ENCODE measurements around the gene INSIG2. TPM values are rescaled to one million over a fixed set of nuclear protein-coding genes. Genes with fewer than 3 reads are reported as not detected.
A peak's percentile ranks its signal among the peaks of the same experiment; 100 is the strongest.

INSIG2 gene
- total and polyA plus RNA-seq, 12 donors, result 5.6 to 19.3 (median 13.5) TPM

DNA sequence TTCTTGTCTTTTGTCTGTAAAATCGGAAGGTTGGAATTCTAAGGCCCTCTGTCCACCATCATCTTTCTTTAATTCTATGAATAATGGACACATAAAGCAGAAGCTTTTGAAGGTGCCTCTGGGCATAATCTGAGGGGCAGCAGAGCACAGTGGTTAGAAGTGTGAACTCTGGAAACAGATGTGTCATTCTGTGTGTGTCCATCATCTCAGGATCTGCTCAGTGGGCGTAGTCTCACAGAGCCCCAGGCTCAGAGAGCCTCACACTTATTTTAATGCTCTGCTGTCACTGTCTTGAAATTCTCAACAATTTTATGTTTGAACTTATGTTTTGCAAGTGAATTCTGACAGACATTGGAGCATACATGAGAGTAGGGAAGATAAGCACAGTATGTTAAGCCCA lies 43.4 kb upstream of the INSIG2 start:
- H3K4me1 ChIP-seq, result peaks cover 0 to 15% (median 0%) of the 10 kb centered on the region in 9 donors
- peaks cover 0 to 81% (median 50%) of the 10 kb centered on the region in 7 donors for H3K27me3 ChIP-seq
- H3K4me3 ChIP-seq, result no peak overlapping the region
- TF ChIP-seq, protein P1, sequence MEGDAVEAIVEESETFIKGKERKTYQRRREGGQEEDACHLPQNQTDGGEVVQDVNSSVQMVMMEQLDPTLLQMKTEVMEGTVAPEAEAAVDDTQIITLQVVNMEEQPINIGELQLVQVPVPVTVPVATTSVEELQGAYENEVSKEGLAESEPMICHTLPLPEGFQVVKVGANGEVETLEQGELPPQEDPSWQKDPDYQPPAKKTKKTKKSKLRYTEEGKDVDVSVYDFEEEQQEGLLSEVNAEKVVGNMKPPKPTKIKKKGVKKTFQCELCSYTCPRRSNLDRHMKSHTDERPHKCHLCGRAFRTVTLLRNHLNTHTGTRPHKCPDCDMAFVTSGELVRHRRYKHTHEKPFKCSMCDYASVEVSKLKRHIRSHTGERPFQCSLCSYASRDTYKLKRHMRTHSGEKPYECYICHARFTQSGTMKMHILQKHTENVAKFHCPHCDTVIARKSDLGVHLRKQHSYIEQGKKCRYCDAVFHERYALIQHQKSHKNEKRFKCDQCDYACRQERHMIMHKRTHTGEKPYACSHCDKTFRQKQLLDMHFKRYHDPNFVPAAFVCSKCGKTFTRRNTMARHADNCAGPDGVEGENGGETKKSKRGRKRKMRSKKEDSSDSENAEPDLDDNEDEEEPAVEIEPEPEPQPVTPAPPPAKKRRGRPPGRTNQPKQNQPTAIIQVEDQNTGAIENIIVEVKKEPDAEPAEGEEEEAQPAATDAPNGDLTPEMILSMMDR (IDR thresholded peaks at IDR 0.05), result no peak
- intact Hi-C loops (cut with DNase I), result loop anchor here in 8 of 10 donors (5.0 to 10.0 kb wide), 6 partner anchors 140 to 822 kb away; no protein-coding TSS in a partner anchor
- ATAC-seq (no peak), DNase-seq (no peak)
- 83 to 88% methylated on average over 2 of the region's 2 CpGs for WGBS, 2 donors
- H3K9me3 ChIP-seq, result no peaks in the 10 kb centered on the region
- no peaks in the 10 kb centered on the region for H3K36me3 ChIP-seq
- H3K27ac ChIP-seq, result no peak overlapping the region

DNA sequence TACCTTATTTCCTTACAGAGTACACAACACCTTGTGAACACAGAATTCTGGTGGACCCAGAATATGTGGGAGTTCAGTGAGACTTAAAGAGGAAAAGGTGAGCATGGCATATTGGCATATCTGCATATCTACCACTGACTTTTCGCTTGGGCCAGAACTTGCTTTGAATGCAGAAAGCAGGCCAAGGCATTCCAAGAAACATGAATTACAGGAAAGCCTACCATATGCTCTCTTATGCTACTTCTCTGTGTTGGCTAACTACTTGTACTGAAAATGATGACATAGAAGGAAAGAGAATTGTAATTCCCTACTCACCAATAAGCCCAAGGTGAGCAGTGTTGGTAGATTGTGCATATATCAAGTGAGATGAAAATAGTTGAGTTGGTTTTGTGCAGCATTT lies 43.0 kb upstream of the INSIG2 start:
- WGBS, 2 donors, result 82% methylated on average over 1 of the region's 1 CpG
- TF ChIP-seq, protein P1 (IDR thresholded peaks at IDR 0.05), result no peak
- peaks cover 0 to 20% (median 0%) of the 10 kb centered on the region in 9 donors for H3K4me1 ChIP-seq
- DNase-seq, result no peak
- no peaks in the 10 kb centered on the region for H3K9me3 ChIP-seq
- no peak for ATAC-seq
- H3K27me3 ChIP-seq, result peaks cover 0 to 81% (median 53%) of the 10 kb centered on the region in 7 donors
- H3K36me3 ChIP-seq, result no peaks in the 10 kb centered on the region
- no peak overlapping the region for H3K4me3 ChIP-seq
- intact Hi-C loops (cut with DNase I), result loop anchor here in 8 of 10 donors (5.0 to 10.0 kb wide), 6 partner anchors 140 to 822 kb away; no protein-coding TSS in a partner anchor
- no peak overlapping the region for H3K27ac ChIP-seq

DNA sequence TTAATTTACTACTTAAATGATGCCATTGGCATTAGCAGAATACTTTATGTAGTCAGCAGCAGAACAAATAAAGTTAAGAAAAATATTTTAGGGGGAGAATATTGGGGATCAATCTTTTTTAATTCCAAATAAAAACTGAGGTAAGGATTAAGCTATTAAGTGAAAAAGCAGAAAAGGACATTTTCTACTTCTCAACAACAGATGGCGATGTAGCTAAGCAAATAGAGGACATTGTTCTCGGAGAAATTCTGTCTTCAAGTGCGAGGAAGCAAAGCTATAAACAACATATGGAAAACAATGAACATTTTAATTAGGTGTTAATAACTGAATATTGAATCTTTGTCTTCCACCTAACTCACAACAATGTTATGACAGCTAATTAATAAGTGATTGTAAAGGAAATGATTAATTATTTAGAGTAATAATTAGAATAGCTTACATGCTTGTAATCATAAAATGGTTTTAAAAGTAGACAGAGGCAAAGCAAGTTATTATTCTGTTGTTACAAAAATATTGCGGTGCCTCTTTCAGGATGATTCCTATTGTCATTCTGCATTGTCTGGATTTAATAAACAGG lies 41.5 kb upstream of the INSIG2 start:
- H3K27ac ChIP-seq, result no peak overlapping the region
- no peaks in the 10 kb centered on the region for H3K9me3 ChIP-seq
- TF ChIP-seq, protein P1 (IDR thresholded peaks at IDR 0.05), result peak in 8 of 9 donors; percentile 35 to 77 (median 64)
- H3K36me3 ChIP-seq, result no peaks in the 10 kb centered on the region
- H3K4me1 ChIP-seq, result peaks cover 0 to 22% (median 0%) of the 10 kb centered on the region in 9 donors
- 5 to 7% methylated on average over 4 of the region's 4 CpGs for WGBS, 2 donors
- DNase-seq (no peak), ATAC-seq (no peak)
- no peak overlapping the region for H3K4me3 ChIP-seq
- intact Hi-C loops (cut with DNase I), result loop anchor here in 9 of 10 donors (2.0 to 10.0 kb wide), 8 partner anchors 138 to 821 kb away; no protein-coding TSS in a partner anchor
- peaks cover 0 to 82% (median 58%) of the 10 kb centered on the region in 7 donors for H3K27me3 ChIP-seq

DNA sequence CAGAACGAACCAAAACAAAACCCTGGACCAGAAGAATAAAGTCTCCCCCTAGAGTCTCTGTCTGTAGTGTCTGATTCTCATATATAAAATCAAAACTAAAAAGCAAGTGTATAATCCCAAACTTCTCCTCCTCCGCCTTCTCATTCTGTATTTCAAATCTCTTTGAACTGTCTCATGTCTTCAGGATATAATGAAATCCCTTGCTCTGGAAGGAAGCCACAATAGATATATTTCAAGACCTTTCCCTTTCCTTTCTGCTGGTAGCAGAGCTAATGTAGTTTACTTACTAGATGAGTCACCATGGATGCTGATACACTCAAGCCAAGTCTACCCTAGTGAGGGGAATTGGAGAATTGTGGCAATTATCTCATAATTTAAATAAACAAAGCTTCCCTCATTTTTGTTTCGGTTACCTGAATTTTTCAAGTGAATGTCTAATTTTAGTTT lies 40.9 kb upstream of the INSIG2 start:
- TF ChIP-seq, protein P1 (IDR thresholded peaks at IDR 0.05), result no peak
- H3K36me3 ChIP-seq, result no peaks in the 10 kb centered on the region
- H3K4me3 ChIP-seq, result no peak overlapping the region
- no peak overlapping the region for H3K27ac ChIP-seq
- H3K9me3 ChIP-seq, result no peaks in the 10 kb centered on the region
- no peak for ATAC-seq
- 52 to 59% methylated on average over 3 of the region's 3 CpGs for WGBS, 2 donors
- no peak for DNase-seq
- intact Hi-C loops (cut with DNase I), result loop anchor here in 9 of 10 donors (2.0 to 10.0 kb wide), 8 partner anchors 137 to 820 kb away; no protein-coding TSS in a partner anchor
- H3K4me1 ChIP-seq, result peaks cover 0 to 22% (median 0%) of the 10 kb centered on the region in 9 donors
- peaks cover 0 to 82% (median 63%) of the 10 kb centered on the region in 7 donors for H3K27me3 ChIP-seq
